Activated CD4-positive, alpha-beta memory T cell treated with anti-CD3 and anti-CD28 coated beads, Interleukin-2, amount 10 ng/mL, durations not matched to agents 7 days and 5 days (primary cell): Measurements from ENCODE around the gene LCP1. TPM values are rescaled to one million over a fixed set of nuclear protein-coding genes. Genes with fewer than 3 reads are reported as not detected.

ENCODE experiments used
- CTCF ChIA-PET: fragments of 350-600 bp; sonication (Branson Sonifier 250); formaldehyde crosslinking; loops from one replicate; lab custom pipeline; 2021; ENCODE audit warnings: antibody characterized with exemption, inconsistent platforms; lab: Charles Lee
- POLR2A ChIA-PET: fragments of 350-600 bp; sonication (Branson Sonifier 250); formaldehyde crosslinking; loops from one replicate; lab custom pipeline; 2021; ENCODE audit warnings: antibody characterized with exemption; lab: Charles Lee
- DNase-seq: peaks from one replicate; pipeline ENCODE4 v3.0.0-alpha.2; 2020
- H3K27ac Mint-ChIP-seq: one replicate; pipeline ENCODE4 v1.8.0; 2021; ENCODE audit warnings: mild to moderate bottlenecking, mixed read lengths
- H3K27me3 Mint-ChIP-seq: one replicate; pipeline ENCODE4 v1.8.0; 2021; ENCODE audit warnings: mixed read lengths
- H3K36me3 Mint-ChIP-seq: one replicate; pipeline ENCODE4 v1.8.0; 2021; ENCODE audit warnings: low read depth, mixed read lengths
- H3K4me1 Mint-ChIP-seq: one replicate; pipeline ENCODE4 v1.8.0; 2021; ENCODE audit warnings: mixed read lengths
- H3K4me3 Mint-ChIP-seq: one replicate; pipeline ENCODE4 v1.8.0; 2021; ENCODE audit warnings: mild to moderate bottlenecking, mixed read lengths
- H3K9me3 Mint-ChIP-seq: one replicate; pipeline ENCODE4 v1.8.0; 2021; ENCODE audit warnings: mixed read lengths
- total RNA-seq, 2 experiments: library from RNA; stranded (reverse); gene quantifications; one replicate each; pipeline ENCODE4 v1.2.3, GENCODE V29; 2021

LCP1 gene
- total RNA-seq, 2 experiments from 2014 or later, result 1,272 to 1,280 TPM

GRCh38 chr13:46086421-46086922, 95.5 kb downstream of the LCP1 start:
- POLR2A ChIA-PET, result no interaction called here
- no peak for DNase-seq
- CTCF ChIA-PET, result interaction anchor here (0.7 kb wide), 1 partner anchor 203 kb away, joined by 3 read pairs; no protein-coding TSS in a partner anchor
- Mint-ChIP-seq H3K36me3 (no peaks in the 10 kb centered on the region), H3K4me1 (peaks cover 3% of the 10 kb centered on the region), H3K9me3 (no peaks in the 10 kb centered on the region), H3K27me3 (no peaks in the 10 kb centered on the region), H3K4me3 (no peak overlapping the region), H3K27ac (no peak overlapping the region)

- Mint-ChIP-seq H3K4me1 (peaks cover 3% of the 10 kb centered on the region), H3K4me3 (no peak overlapping the region), H3K27me3 (no peaks in the 10 kb centered on the region), H3K9me3 (no peaks in the 10 kb centered on the region), H3K36me3 (no peaks in the 10 kb centered on the region), H3K27ac (no peak overlapping the region)
- ChIA-PET POLR2A (no interaction called here), CTCF (interaction anchor here (0.7 kb wide), 1 partner anchor 204 kb away, joined by 3 read pairs; no protein-coding TSS in a partner anchor)
- no peak for DNase-seq
Observed at GRCh38 chr13:46085737-46086136, 96.2 kb downstream of the LCP1 start.

GRCh38 chr13:46082324-46082723, 99.7 kb downstream of the LCP1 start:
- Mint-ChIP-seq H3K36me3 (no peaks in the 10 kb centered on the region), H3K4me3 (no peak overlapping the region), H3K4me1 (peaks cover 7% of the 10 kb centered on the region), H3K9me3 (no peaks in the 10 kb centered on the region), H3K27ac (no peak overlapping the region), H3K27me3 (no peaks in the 10 kb centered on the region)
- no peak for DNase-seq
- ChIA-PET CTCF (interaction anchor here (1.1 kb wide), 1 partner anchor 238 kb away, joined by 4 read pairs; no protein-coding TSS in a partner anchor), POLR2A (no interaction called here)

- peaks cover 6% of the 10 kb centered on the region for H3K4me1 Mint-ChIP-seq
- no peak for DNase-seq
- H3K27ac Mint-ChIP-seq, result no peak overlapping the region
- H3K36me3 Mint-ChIP-seq, result no peaks in the 10 kb centered on the region
- H3K4me3 Mint-ChIP-seq, result no peak overlapping the region
- ChIA-PET CTCF (no interaction called here), POLR2A (no interaction called here)
- H3K27me3 Mint-ChIP-seq, result peaks cover 2% of the 10 kb centered on the region
- no peaks in the 10 kb centered on the region for H3K9me3 Mint-ChIP-seq
Observed at GRCh38 chr13:46079770-46080169, 102.2 kb downstream of the LCP1 start.

GRCh38 chr13:46077265-46077664, 104.7 kb downstream of the LCP1 start:
- no peak for DNase-seq
- Mint-ChIP-seq H3K4me3 (no peak overlapping the region), H3K9me3 (no peaks in the 10 kb centered on the region), H3K27me3 (peaks cover 4% of the 10 kb centered on the region), H3K4me1 (peaks cover 6% of the 10 kb centered on the region), H3K36me3 (no peaks in the 10 kb centered on the region), H3K27ac (no peak overlapping the region)
- CTCF ChIA-PET, result no interaction called here
- POLR2A ChIA-PET, result no interaction called here

- ChIA-PET CTCF (no interaction called here), POLR2A (no interaction called here)
- peaks cover 6% of the 10 kb centered on the region for H3K4me1 Mint-ChIP-seq
- no peak for DNase-seq
- peaks cover 4% of the 10 kb centered on the region for H3K27me3 Mint-ChIP-seq
- H3K9me3 Mint-ChIP-seq, result no peaks in the 10 kb centered on the region
- no peaks in the 10 kb centered on the region for H3K36me3 Mint-ChIP-seq
- H3K4me3 Mint-ChIP-seq, result no peak overlapping the region
- H3K27ac Mint-ChIP-seq, result no peak overlapping the region
Observed at GRCh38 chr13:46076827-46077226, 105.2 kb downstream of the LCP1 start.

Other genes with a start within 250 kb of the LCP1 start
- 10 to 100 TPM; 34.1 to 37.7 TPM for gene ZC3H13, start 129.4 kb downstream of the LCP1 start, total RNA-seq
- not detected for gene CPB2, start 77.1 kb downstream of the LCP1 start, total RNA-seq
- 1 to 10 TPM in 1 of 2 experiments, under 1 TPM in 1; 0.83 to 1.1 TPM for gene LRRC63, start 29.8 kb upstream of the LCP1 start, total RNA-seq
- gene RUBCNL, start 205.1 kb upstream of the LCP1 start, total RNA-seq, result not detected